ENCODE measurements around the gene NUDT17.
"Not testable (repeated sequence)": the region's sequence is repeated elsewhere in the genome, so short reads cannot be mapped to it uniquely, and the experiment has no call there.

Gene NUDT17

GRCh38 chr1:145845514-145846161 is at the start of gene NUDT17:
NUDT17 (plus strand) TSS chr1:145845630; CDS start chr1:145845641, 11 bp downstream.
- DNase-seq = peak; percentile 59 to 74

- DNase-seq = no peak
These were observed 48.7 kb upstream of the NUDT17 start for GRCh38 chr1:145796753-145797152.

- DNase-seq = no peak
These were observed 45.6 kb upstream of the NUDT17 start for GRCh38 chr1:145799806-145800205.

GRCh38 chr1:145804235-145805045 is 41.0 kb upstream of the NUDT17 start:
- DNase-seq = no peak

- DNase-seq = no peak
These were observed 40.4 kb upstream of the NUDT17 start for GRCh38 chr1:145805057-145805456.

- DNase-seq = no peak
These were observed 39.0 kb upstream of the NUDT17 start for GRCh38 chr1:145806408-145806807.

- no peak for DNase-seq
These were observed 38.6 kb upstream of the NUDT17 start for GRCh38 chr1:145806844-145807243.

- DNase-seq = not testable (repeated sequence)
These were observed 32.2 kb upstream of the NUDT17 start for GRCh38 chr1:145812977-145813810.

- not testable (repeated sequence) for DNase-seq
These were observed 27.3 kb upstream of the NUDT17 start for GRCh38 chr1:145818095-145818494.

- not testable (repeated sequence) for DNase-seq
These were observed 22.6 kb upstream of the NUDT17 start for GRCh38 chr1:145822779-145823331.

- DNase-seq = peak; percentile 81 to 87
These were observed 21.6 kb upstream of the NUDT17 start, which contains the start of the genes POLR3C and RNF115 for GRCh38 chr1:145823565-145824498. POLR3C (plus strand) TSS chr1:145824200; CDS start chr1:145825777, 1,577 bp downstream. RNF115 (minus strand) TSS chr1:145824095; CDS start chr1:145823873, 222 bp downstream.

GRCh38 chr1:145824499-145824842 is 21.0 kb upstream of the NUDT17 start:
- no peak for DNase-seq

- DNase-seq = no peak
These were observed 19.4 kb upstream of the NUDT17 start for GRCh38 chr1:145826030-145826429.

GRCh38 chr1:145827966-145828365 is 17.5 kb upstream of the NUDT17 start:
- no peak for DNase-seq

GRCh38 chr1:145828367-145829026 is 16.9 kb upstream of the NUDT17 start:
- no peak for DNase-seq

- DNase-seq = not testable (repeated sequence)
These were observed 14.6 kb upstream of the NUDT17 start for GRCh38 chr1:145830810-145831209.

GRCh38 chr1:145837656-145838055 is 7.8 kb upstream of the NUDT17 start:
- no peak for DNase-seq

GRCh38 chr1:145843031-145843430 is 2.4 kb upstream of the NUDT17 start:
- DNase-seq = no peak

- peak in 1 of 2 experiments; percentile 52 for DNase-seq
These were observed 301 bp upstream of the NUDT17 start for GRCh38 chr1:145845144-145845513.

- peak in 1 of 2 experiments; percentile 25 for DNase-seq
These were observed 777 bp downstream of the NUDT17 start for GRCh38 chr1:145846201-145846612.

- DNase-seq = no peak
These were observed 2.4 kb downstream of the NUDT17 start for GRCh38 chr1:145847827-145848226.

Data from NCI-H524 (cell line).